DOHH2 (cell line): ENCODE measurements around the gene FSD1L.

Experiments
- EZH2phosphoT487 ChIP-seq: fragments of 200-600 bp; sonication (generic); IDR thresholded peaks from 2 replicates; pipeline ENCODE4 v1.6.1; 2017; ENCODE audit warnings: borderline replicate concordance, mild to moderate bottlenecking, antibody characterized with exemption, low read length, moderate library complexity, mixed read lengths
- TF ChIP-seq, protein P1 (sequence below): fragments of 200-600 bp; sonication (generic); IDR thresholded peaks from one replicate; pipeline ENCODE4 v1.5.1; 2014; ENCODE audit warnings: antibody characterized with exemption, mild to moderate bottlenecking, low read depth, low read length; ENCODE audit not compliant: poor library complexity, severe bottlenecking

DNA sequence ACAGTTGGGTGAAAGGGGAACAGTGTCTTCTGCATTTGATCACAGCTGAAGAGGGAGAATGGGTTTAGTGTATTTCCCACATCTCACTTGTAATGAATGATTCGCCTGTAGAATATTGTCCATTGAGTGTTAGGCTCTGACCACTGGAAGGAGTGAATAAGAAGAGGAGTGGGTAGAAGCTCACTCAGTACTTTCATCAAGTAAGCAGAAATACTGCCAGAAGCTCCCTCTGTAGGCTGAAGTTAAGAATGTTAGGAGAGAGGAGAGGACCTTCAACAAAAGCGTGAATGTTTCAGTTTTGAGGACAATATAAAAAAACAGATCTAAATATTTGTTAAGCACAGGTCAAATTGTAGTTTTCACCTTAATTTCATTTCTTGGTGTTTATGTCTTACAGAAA, 27.5 kb downstream of the FSD1L start:
- TF ChIP-seq, protein P1, sequence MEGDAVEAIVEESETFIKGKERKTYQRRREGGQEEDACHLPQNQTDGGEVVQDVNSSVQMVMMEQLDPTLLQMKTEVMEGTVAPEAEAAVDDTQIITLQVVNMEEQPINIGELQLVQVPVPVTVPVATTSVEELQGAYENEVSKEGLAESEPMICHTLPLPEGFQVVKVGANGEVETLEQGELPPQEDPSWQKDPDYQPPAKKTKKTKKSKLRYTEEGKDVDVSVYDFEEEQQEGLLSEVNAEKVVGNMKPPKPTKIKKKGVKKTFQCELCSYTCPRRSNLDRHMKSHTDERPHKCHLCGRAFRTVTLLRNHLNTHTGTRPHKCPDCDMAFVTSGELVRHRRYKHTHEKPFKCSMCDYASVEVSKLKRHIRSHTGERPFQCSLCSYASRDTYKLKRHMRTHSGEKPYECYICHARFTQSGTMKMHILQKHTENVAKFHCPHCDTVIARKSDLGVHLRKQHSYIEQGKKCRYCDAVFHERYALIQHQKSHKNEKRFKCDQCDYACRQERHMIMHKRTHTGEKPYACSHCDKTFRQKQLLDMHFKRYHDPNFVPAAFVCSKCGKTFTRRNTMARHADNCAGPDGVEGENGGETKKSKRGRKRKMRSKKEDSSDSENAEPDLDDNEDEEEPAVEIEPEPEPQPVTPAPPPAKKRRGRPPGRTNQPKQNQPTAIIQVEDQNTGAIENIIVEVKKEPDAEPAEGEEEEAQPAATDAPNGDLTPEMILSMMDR = peak; percentile 27
- no peak for TF ChIP-seq EZH2phosphoT487
